BE2C (cell line): ENCODE data around the gene GTF3C2. TPM values are rescaled to one million over a fixed set of nuclear protein-coding genes. Genes with fewer than 3 reads are reported as not detected.
A peak's percentile ranks its signal among the peaks of the same experiment; 100 is the strongest.

Experiments used
- DNase-seq: peaks from one replicate; pipeline ENCODE4 v3.0.0-alpha.2; 2020
- H3K27me3 ChIP-seq: fragments of 250-450 bp; sonication (Bioruptor Pico); 2 replicates; pipeline ENCODE4 v1.5.1; 2020; ENCODE audit warnings: mild to moderate bottlenecking
- H3K36me3 ChIP-seq: fragments of 250-450 bp; sonication (Bioruptor Pico); 2 replicates; pipeline ENCODE4 v1.5.1; 2020; ENCODE audit warnings: mild to moderate bottlenecking
- H3K4me1 ChIP-seq: fragments of 250-450 bp; sonication (Bioruptor Pico); 2 replicates; pipeline ENCODE4 v1.5.1; 2020
- H3K4me3 ChIP-seq: 2 replicates; pipeline ENCODE4 v1.5.1; 2011; ENCODE audit warnings: low read depth, low read length
- H3K9me3 ChIP-seq: fragments of 250-450 bp; sonication (Bioruptor Pico); 2 replicates; pipeline ENCODE4 v1.5.1; 2020
- polyA plus RNA-seq: library from polyadenylated mRNA; unstranded; fragments of >200 nt; gene quantifications from one replicate; pipeline ENCODE4 v1.2.1, GENCODE V29; 2012; ENCODE audit warnings: low read depth, missing spikeins; ENCODE audit not compliant: insufficient read length, insufficient read depth
- TF ChIP-seq, protein P1 (sequence below): IDR thresholded peaks from 2 replicates; pipeline ENCODE4 v1.5.1; 2012; ENCODE audit warnings: mild to moderate bottlenecking, low read depth, low read length

Gene GTF3C2
- 144 TPM for polyA plus RNA-seq

DNA sequence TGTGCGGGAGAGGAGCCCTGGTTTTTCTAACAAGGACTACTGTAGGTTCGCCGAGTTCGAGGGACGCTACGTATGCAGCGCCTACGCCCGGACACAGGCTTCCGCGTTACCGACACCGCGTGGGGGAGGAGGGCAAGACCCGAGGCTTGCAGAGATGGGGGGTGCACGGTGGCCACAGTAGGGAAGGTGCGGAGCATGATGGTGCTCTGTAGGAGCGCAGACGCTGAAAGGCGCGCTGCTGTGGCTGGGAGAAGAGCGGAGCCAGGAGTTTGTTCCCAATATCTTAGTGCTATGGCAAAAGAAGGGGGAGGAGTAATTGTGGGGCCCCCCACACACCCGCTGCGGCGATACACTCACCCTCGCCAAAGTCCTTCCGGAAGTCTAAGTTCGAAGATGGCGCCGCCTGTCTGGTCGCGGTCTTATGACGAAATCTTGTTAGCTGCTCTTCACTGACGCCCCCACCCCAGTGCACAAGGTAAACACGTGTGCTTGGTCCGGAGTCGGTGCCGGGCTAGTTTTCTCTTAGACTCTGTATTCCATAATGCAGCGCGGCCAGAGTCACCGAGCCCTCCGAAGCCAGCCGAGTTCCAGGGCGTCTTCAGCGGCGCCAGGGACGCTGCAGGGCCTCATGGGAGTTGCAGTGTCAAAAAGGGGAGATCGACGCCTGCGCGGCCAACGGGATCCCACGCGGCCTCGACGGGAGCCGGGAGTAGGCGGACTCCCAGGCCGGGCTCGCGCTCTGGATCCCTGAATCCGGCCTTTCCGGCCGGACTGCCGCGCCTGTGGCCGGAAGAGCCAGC, at the start of gene GTF3C2:
GTF3C2 (minus strand) TSS at position 383 of the 800 bp plus-strand sequence. CDS start 13,210 bp downstream, outside the sequence.
- peak; percentile 97 for DNase-seq
- TF ChIP-seq, protein P1, sequence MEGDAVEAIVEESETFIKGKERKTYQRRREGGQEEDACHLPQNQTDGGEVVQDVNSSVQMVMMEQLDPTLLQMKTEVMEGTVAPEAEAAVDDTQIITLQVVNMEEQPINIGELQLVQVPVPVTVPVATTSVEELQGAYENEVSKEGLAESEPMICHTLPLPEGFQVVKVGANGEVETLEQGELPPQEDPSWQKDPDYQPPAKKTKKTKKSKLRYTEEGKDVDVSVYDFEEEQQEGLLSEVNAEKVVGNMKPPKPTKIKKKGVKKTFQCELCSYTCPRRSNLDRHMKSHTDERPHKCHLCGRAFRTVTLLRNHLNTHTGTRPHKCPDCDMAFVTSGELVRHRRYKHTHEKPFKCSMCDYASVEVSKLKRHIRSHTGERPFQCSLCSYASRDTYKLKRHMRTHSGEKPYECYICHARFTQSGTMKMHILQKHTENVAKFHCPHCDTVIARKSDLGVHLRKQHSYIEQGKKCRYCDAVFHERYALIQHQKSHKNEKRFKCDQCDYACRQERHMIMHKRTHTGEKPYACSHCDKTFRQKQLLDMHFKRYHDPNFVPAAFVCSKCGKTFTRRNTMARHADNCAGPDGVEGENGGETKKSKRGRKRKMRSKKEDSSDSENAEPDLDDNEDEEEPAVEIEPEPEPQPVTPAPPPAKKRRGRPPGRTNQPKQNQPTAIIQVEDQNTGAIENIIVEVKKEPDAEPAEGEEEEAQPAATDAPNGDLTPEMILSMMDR = no peak
- Histone ChIP-seq H3K9me3 (no peaks in the 10 kb centered on the region), H3K36me3 (no peaks in the 10 kb centered on the region; the same call in 1 of the 2 replicates), H3K4me1 (no peaks in the 10 kb centered on the region), H3K4me3 (peak within 1 kb of the TSS; percentile 97), H3K27me3 (no peaks in the 10 kb centered on the region)

GRCh38 chr2:27400348-27401135, 44.0 kb upstream of the GTF3C2 start:
- H3K4me1 ChIP-seq = no peaks in the 10 kb centered on the region

GRCh38 chr2:27398962-27399361, 42.4 kb upstream of the GTF3C2 start:
- Histone ChIP-seq H3K4me3 (no peak overlapping the region), H3K36me3 (peaks cover 23% of the 10 kb centered on the region), H3K4me1 (no peaks in the 10 kb centered on the region), H3K27me3 (no peaks in the 10 kb centered on the region), H3K9me3 (no peaks in the 10 kb centered on the region)
- TF ChIP-seq, protein P1 = no peak
- no peak for DNase-seq

More at GRCh38 chr2:27400348-27401135, 44.0 kb upstream of the GTF3C2 start:
- Histone ChIP-seq H3K27me3 (no peaks in the 10 kb centered on the region), H3K36me3 (peaks cover 23% of the 10 kb centered on the region), H3K9me3 (no peaks in the 10 kb centered on the region), H3K4me3 (no peak overlapping the region)
- TF ChIP-seq, protein P1 = no peak
- no peak for DNase-seq

DNA sequence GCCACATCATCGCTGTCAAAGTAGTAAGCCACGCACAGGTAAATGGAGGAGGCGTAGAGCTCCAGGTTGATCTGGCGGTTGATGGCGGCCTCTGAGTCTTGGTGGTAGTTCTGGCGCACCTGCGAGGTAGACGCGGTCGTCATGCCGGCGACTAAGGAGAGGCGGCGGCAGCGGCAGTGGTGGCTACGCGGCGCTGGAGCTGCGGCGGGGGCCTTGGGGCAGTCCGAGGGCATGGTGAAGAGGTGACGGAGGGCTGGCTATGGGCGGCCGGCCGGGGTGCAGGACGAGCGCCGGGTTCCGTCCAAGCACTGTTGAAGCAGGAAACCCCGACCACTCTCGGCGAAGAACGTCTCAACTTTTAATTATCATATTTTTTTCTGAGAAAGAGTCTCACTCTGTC, 36.7 kb upstream of the GTF3C2 start:
- DNase-seq = no peak
- no peaks in the 10 kb centered on the region for H3K4me1 ChIP-seq
- TF ChIP-seq, protein P1 = no peak
- no peaks in the 10 kb centered on the region for H3K9me3 ChIP-seq
- H3K4me3 ChIP-seq = no peak overlapping the region
- H3K27me3 ChIP-seq = no peaks in the 10 kb centered on the region
- peaks cover 24% of the 10 kb centered on the region for H3K36me3 ChIP-seq

GRCh38 chr2:27390822-27391679, 34.5 kb upstream of the GTF3C2 start:
- Histone ChIP-seq H3K36me3 (peaks cover 30% of the 10 kb centered on the region), H3K4me3 (no peak overlapping the region), H3K9me3 (no peaks in the 10 kb centered on the region), H3K27me3 (no peaks in the 10 kb centered on the region), H3K4me1 (no peaks in the 10 kb centered on the region)
- DNase-seq = no peak
- TF ChIP-seq, protein P1 = no peak
